SKM-1 (cell line): ENCODE results near the gene ISCA1.

Experiments used
- DNase-seq: peaks from one replicate; lab custom pipeline; 2025; ENCODE audit not compliant: unreplicated experiment; lab: John Stamatoyannopoulos, UW

Gene ISCA1

GRCh38 chr9:86286278-86286677, 3.9 kb upstream of the ISCA1 start:
- DNase-seq = no peak

- DNase-seq = no peak
Measured at GRCh38 chr9:86285261-86285660, 2.9 kb upstream of the ISCA1 start.

GRCh38 chr9:86282979-86283535, 719 bp upstream of the ISCA1 start:
- DNase-seq = no peak

- no peak for DNase-seq
Measured at GRCh38 chr9:86281593-86282076, 703 bp downstream of the ISCA1 start.

GRCh38 chr9:86280580-86280979, 1.8 kb downstream of the ISCA1 start:
- DNase-seq = no peak

GRCh38 chr9:86279839-86280238, 2.5 kb downstream of the ISCA1 start:
- no peak for DNase-seq

- DNase-seq = no peak
Measured at GRCh38 chr9:86277072-86277471, 5.3 kb downstream of the ISCA1 start.

GRCh38 chr9:86275962-86276361, 6.4 kb downstream of the ISCA1 start:
- no peak for DNase-seq

- no peak for DNase-seq
Measured at GRCh38 chr9:86274821-86275643, 7.3 kb downstream of the ISCA1 start.

- DNase-seq = no peak
Measured at GRCh38 chr9:86272221-86272620, 10.1 kb downstream of the ISCA1 start.

- DNase-seq = no peak
Measured at GRCh38 chr9:86263876-86264275, 18.5 kb downstream of the ISCA1 start.

GRCh38 chr9:86262492-86262891, 19.8 kb downstream of the ISCA1 start:
- no peak for DNase-seq

GRCh38 chr9:86259557-86259956, 22.8 kb downstream of the ISCA1 start, which contains the start of gene C9orf153:
Gene C9orf153 (minus strand): TSS chr9:86259657. CDS start chr9:86229603, 30,054 bp downstream.
- DNase-seq = no peak

- no peak for DNase-seq
Measured at GRCh38 chr9:86257391-86257790, 24.9 kb downstream of the ISCA1 start.

- no peak for DNase-seq
Measured at GRCh38 chr9:86256653-86257052, 25.7 kb downstream of the ISCA1 start.

- DNase-seq = no peak
Measured at GRCh38 chr9:86253577-86253976, 28.8 kb downstream of the ISCA1 start.

GRCh38 chr9:86252870-86253269, 29.5 kb downstream of the ISCA1 start:
- no peak for DNase-seq

GRCh38 chr9:86250123-86250522, 32.2 kb downstream of the ISCA1 start:
- no peak for DNase-seq

GRCh38 chr9:86248746-86249145, 33.6 kb downstream of the ISCA1 start:
- DNase-seq = no peak

- no peak for DNase-seq
Measured at GRCh38 chr9:86246752-86247161, 35.6 kb downstream of the ISCA1 start.

- DNase-seq = no peak
Measured at GRCh38 chr9:86242071-86242470, 40.3 kb downstream of the ISCA1 start.

GRCh38 chr9:86241216-86241615, 41.1 kb downstream of the ISCA1 start:
- DNase-seq = no peak
